Measurements from ENCODE around the gene LY6G6F.
A peak's percentile ranks its signal among the peaks of the same experiment; 100 is the strongest.

The LY6G6F gene

GRCh38 chr6:31677955-31678354 lies 28.7 kb upstream of the LY6G6F start:
- no peak for DNase-seq

GRCh38 chr6:31680226-31681134 lies 26.2 kb upstream of the LY6G6F start, which contains the start of gene LY6G5C:
TSS of gene LY6G5C (minus strand) at chr6:31681067. CDS start at chr6:31680373, 694 bp downstream.
- peak; percentile 76 for DNase-seq

GRCh38 chr6:31681135-31681671 lies 25.5 kb upstream of the LY6G6F start:
- DNase-seq, result peak; percentile 61

GRCh38 chr6:31683591-31683990 lies 23.1 kb upstream of the LY6G6F start:
- no peak for DNase-seq

- no peak for DNase-seq
Measured at GRCh38 chr6:31686483-31686882, 20.2 kb upstream of the LY6G6F start.

- no peak for DNase-seq
Measured at GRCh38 chr6:31687321-31687720, 19.3 kb upstream of the LY6G6F start.

- DNase-seq, result no peak
Measured at GRCh38 chr6:31687860-31688693, 18.6 kb upstream of the LY6G6F start.

- no peak for DNase-seq
Measured at GRCh38 chr6:31689249-31690110, 17.2 kb upstream of the LY6G6F start.

GRCh38 chr6:31690231-31691077 lies 16.2 kb upstream of the LY6G6F start:
- no peak for DNase-seq

- no peak for DNase-seq
Measured at GRCh38 chr6:31691078-31691463, 15.6 kb upstream of the LY6G6F start.

GRCh38 chr6:31691564-31692108 lies 15.0 kb upstream of the LY6G6F start:
- DNase-seq, result no peak

GRCh38 chr6:31692353-31692752 lies 14.3 kb upstream of the LY6G6F start:
- DNase-seq, result no peak

GRCh38 chr6:31692886-31693285 lies 13.8 kb upstream of the LY6G6F start:
- DNase-seq, result no peak

GRCh38 chr6:31693535-31693934 lies 13.1 kb upstream of the LY6G6F start:
- no peak for DNase-seq

GRCh38 chr6:31697555-31697954 lies 9.1 kb upstream of the LY6G6F start:
- DNase-seq, result no peak

GRCh38 chr6:31700740-31701401 lies 5.8 kb upstream of the LY6G6F start:
- no peak for DNase-seq

GRCh38 chr6:31701666-31702404 lies 4.8 kb upstream of the LY6G6F start:
- DNase-seq, result no peak

- DNase-seq, result no peak
Measured at GRCh38 chr6:31702405-31702818, 4.3 kb upstream of the LY6G6F start.

- DNase-seq, result peak; percentile 99
Measured at GRCh38 chr6:31702819-31703716, 3.6 kb upstream of the LY6G6F start, which contains the start of gene ABHD16A. TSS of gene ABHD16A (minus strand) at chr6:31703324. CDS start at chr6:31703281, 43 bp downstream.
